NCI-H146 treated with DMSO at 0.1 percent for 48 hours (cell line): ENCODE measurements around the gene TRIM25.
A peak's percentile ranks its signal among the peaks of the same experiment; 100 is the strongest.

ENCODE experiments used
- DNase-seq: peaks from one replicate; lab custom pipeline; 2025; ENCODE audit not compliant: unreplicated experiment; lab: John Stamatoyannopoulos, UW

The TRIM25 gene

DNA sequence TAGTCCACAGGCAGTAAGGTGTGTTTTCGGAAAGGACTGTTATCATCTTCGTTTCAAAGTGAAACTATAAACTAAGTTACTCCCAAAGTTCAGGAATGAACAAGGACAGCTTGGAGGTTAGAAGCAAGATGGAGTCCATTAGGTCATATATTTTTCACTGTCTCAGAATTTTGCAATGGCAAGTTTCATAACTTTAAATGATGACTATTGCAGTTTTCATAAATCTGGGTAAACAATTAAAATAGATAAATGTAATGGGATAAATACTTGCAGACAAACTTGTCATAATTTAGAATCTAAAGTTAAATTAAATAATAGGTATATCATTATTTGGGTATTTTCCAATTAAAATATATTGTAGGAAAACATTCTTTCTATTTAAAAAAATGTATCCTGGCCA is 14.7 kb upstream of the TRIM25 start:
- no peak for DNase-seq

DNA sequence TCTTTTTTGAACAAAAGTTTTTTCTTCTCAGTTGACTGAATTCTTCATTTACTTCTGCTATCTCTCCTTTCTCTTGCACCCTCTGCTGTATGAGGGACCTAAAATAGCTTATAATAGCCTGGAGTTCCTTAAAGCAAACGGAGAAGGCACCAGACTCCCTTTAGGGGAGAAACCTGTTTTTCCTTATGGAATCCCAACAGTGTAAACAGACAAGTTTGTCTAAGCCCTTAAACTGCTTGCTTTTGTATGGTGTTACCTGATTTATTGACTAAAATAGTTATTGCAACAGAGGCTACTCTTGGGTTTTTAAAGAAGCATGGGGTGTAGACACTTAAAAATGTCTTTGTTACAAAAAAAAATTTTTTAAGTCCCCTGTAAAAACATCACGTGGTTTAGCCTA is 12.9 kb upstream of the TRIM25 start:
- no peak for DNase-seq

DNA sequence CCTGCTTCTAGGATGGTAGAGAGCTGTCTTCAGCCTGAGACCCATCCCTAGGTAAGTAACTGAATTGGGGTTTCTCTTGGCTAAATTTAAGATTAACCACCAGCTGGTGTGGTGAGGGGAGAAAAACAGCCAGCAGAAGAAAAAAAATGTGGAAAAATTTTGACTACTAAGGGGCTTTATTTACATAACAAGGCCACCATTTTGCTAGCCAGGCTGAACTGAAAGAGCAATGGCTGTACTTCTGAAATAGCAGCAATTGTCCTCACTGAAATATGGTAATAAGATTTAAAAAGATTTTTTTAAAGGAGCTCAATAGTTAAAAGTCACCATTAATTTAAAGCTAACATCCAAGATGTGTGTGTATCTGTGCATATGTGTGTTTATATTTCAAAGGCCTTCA is 12.4 kb upstream of the TRIM25 start:
- no peak for DNase-seq

DNA sequence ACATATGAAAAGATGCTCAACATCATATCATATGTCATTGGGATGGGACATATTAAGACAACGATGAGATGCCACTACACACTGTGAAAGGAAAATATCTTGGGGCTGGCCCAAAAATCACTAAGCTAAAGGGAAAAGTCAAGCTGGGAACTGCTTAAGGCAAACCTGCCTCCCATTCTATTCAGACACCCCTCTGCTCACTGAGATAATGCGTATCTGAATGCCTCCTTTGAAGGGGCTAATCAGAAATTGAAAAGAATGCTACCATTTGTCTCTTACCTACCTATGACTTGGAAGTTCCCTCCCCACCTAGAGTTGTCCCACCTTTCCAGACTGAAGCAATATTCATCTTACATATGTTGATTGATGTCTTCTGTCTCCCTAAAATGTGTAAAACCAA is 11.2 kb upstream of the TRIM25 start:
- no peak for DNase-seq

DNA sequence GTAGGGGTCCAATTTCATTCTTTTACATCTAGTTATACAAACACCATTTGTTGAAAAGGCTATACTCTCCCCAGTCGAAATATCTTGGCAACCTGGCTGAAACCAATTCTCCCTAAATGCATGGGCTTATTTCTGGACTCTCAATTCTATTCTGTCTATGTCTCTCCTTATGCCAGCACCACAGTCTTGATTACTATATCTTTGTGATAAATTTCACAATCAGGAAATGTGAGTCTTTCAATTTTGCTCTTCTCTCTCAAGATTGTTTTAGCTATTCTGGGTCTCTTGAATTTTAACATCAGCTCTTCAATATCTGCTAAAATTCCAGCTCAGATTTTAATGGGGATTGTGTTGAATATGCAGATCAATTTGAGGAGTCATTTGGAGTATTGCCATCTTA is 5.9 kb upstream of the TRIM25 start:
- no peak for DNase-seq

DNA sequence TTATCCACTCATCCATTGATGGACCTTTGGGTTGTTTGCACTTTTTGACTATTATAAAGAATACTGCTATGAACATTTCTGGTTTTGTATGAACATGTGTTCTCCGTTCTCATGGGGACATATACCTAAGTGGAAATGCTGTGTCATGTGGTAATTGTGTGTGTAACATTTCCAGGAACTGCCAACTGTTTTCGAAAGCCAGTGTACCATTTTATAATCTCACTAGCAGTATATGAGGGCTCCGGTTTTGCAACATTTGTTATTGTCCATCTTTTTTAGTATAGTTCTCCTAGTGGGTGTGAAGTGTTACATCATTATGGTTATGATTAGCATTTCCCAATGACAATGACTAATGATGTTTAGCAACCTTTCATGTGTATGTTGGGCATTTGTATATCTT is 5.1 kb upstream of the TRIM25 start:
- DNase-seq = no peak

DNA sequence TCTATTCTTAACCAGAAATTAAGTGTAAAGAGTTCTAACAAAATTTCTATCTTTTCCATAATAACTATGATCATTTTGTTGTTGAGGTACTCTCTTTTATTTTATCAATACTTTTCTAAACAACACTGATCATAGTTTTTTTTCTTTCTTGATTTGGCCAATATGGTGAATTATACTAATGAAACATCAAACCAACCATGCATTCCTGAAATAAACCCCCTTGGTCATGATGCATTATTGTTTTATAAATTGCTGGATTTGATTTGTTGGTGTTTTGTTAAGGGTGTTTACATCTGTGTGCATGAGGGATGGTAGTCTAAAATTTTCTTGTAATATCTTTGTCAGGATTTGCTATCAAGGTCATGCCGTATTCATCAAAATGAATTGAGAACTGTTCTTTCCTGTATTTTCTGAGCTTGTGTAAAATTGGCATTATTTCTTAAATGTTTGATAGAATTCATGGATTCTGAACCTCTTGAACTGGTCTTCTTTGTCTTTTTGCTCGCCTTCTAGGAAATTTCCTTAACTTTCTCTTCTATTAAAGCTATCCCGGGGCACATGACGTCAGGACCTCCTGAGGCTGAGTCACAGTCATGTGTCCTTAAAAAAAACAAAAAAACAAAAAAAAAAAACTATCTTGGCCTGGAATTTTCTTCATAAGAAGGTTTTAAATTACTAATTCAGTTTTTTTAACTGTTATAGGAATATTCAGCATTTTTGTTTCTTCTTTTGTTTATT is 3.9 kb upstream of the TRIM25 start:
- no peak for DNase-seq

DNA sequence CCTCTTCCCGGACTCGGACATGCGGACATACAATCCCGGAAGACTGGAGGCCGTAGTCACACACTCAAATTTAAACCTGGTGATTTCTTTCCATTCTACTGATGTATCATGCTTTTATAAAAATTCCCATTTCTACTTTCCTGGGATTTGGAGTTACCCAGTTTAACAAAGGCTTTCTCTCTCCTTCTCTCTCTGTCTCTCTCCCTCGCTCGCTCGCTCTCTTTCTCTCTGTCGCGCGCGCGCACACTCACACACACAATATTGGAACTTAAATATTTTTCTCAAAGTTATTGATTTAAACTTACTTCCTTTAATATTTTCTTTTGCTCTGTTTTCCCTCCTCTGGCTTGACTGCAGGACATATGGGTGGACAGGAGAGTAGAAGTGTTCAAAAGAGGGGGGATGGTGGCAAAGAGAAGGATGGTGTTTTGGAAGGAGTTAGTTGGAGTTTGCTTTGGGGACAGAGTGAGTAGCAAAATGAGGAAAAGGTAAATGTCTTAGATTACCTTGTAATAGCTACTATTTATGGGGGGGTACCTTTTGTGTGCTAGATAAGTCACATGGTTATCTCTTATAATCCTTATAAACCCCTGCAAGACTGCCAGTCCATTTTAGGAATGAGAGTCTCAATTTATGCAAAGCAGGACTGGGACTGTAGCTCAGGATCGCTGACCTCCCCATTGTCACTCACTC is 878 bp upstream of the TRIM25 start:
- DNase-seq = peak; percentile 35

DNA sequence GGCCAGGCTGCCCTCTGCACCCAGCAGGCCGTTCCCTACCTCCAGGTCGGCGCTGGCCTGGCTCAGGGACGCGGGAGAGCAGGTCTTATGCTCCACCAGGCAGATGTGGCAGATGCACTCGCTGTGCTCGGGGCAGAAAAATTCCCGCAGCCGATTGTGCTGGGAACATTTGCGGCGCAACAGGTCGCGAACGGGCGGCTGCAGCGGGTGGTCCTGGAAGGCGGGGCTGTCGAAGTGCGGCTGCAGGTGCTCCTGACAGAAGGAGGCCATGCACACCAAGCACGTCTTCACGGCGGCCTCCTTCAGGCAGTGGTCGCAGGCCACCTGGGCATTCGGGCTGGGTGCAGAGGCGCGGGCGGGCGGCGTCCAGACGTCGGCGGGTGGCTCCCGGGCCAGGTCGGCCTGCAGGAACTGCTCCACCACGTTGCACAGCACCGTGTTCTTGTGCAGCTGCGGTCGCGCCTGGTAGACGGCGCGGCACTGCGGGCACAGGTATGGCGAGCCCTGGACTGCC is 439 bp downstream of the TRIM25 start:
- DNase-seq = peak; percentile 30

DNA sequence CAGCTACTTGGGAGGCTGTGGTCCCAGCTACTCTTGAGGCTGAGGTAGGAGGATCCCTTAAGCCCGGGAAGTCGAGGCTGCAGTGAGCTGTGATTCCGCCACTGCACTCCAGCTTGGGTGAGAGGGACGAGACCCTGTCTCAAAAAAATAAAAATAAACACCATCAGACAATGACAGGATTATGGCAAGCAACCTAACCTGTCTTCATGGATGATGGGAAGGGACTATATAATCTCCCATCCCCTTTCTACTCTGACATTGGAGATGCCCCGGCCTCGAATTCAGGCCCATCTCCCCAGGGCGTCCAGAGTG is 893 bp downstream of the TRIM25 start:
- no peak for DNase-seq

DNA sequence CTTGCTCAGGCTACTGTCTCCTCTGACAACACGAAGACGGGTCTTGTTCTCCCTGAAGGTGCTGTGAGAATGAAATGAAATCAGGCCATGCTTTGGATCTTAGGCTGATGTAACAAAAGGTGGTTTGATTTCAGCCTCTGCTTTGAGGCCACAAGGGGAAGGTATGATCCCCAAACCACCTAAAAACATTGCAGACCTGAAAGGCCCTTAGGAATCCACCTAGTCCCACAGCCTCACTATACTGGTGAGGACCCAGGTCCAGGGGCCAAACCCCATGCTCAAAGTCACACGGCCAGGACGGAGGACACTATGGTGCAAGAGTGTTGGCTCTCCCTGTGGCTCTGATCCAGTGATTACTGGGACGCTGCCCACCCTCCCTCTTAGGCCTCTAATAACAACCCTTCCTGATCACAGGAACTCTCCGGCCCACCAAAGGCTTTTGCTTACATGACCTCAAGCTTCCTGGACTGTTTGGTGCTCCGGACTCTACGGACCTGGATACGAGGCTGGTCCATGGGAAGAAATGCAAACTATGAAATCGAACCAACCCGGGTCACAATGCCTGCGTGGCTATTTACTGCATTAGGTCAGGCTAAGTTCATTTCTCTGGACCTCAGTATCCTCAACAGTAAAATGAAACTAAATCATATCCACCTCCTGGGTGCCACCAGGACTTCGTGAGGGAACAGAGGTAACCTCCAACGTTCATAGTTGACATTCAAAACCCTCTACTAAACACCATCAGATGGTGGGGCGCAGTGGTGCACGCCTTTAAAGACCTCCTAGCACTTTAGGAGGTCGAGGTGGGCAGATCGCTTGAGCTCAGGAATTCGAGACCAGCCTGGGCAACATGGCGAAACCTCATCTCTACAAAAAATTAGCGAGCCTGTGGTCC is 1.5 kb downstream of the TRIM25 start:
- DNase-seq = no peak

DNA sequence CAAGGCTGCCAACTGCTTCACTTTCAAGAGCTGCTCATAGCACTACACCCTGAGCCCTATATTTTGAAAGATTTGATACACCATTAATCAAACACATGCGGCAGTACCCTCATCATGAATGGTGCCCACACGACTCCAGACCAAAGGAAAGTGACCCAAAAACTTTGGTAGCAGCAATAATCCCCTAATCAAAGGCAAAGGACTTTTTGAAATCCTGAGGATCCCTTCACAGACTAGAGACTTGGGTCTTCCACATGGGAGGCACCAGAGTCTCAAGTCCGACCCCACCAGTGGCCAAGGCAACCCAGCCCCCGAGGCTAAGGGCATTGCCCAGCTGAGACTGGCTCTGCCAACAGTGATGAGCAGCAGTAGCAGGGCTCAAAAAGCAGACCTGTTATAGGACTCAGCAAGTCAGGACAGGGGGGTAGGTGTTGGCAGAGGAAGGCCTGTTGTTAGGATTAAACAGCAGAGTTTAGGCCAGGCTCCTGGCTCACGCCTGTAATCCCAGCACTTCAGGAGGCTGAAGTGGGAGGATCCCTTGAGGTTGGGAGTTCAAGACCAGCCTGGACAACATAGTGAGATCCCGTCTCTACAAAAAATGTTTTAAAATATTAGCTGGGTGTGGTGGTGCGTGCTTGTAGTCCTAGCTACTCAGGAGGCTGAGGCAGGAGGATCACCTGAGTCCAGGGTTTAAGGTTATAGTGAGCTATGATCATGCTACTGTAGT is 3.2 kb downstream of the TRIM25 start:
- no peak for DNase-seq

DNA sequence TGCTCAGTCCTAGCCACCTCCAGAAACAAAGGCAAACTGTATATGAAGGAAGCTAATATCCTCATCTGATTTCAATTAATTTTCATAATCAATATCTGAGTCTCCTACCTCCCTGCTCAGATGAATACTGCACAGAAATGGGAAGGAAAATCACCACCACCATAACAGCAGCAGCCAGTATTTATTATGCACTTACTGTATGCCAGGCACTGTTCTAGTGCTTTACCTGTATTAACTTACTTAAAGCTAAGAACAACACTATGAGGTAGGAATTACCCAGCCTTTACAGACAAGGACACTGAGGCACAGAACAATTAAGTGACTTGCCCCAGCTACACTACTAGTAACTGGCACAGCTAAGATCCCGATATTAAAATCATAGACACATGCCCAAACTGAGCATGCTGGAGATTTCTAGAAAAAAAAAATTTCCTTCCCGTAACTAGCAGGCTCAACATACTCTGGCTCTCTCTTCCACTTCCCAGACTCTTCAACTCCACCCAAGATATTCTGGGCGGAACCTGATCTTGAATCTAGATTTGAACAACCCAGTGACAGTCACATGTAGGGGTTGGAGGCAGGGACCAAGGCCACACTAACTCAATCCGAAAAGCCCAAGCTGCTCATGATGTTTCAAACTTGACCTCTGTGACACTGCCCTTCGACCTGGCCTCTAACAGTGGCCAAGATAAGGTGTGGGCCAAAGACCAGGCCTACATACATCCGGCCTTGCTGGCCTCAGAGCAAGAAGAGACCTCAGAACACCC is 3.9 kb downstream of the TRIM25 start:
- DNase-seq = no peak

DNA sequence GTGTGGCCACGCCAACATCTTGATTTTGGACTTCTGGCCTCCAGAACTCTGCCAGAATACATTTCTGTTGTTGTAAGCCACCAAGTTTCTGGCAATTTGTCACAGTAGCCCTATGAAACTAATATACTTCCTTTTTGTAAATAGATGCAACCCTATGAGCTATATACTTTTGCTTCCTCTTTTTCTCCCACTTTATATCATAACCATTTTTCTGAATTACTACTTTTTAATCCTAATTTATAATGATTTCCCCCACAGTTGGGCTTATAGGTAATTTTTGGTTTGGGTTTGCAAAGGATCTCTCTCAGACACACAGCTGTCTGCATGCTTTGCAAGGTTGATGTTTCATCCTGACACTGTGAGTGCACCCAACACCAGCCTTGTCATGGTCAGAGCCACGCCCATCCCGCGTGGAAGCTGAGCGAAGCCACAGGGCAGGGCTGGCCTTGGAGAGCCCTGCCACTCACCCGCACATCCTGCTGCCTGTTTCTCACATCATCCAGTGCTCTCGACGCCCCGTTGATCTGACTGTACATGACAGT is 5.8 kb downstream of the TRIM25 start:
- DNase-seq = no peak

DNA sequence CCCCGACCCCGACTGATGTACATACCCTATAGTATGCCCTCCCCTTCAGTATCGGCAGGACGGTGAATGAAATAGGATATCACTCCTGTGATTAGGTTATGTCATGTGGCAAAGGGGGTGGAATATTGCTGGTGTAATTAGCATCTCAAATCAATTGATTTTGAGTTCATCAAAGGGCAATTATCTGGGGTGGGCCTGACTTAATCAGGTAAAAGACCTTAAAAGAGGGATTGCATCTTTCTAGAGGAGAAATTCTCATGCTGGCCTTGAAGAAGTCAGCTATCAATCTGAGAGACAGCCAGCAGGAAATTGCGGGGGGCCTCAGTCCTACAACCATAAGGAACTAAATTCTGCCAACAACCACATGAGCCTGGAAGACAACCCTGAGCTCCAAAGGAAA is 10.3 kb downstream of the TRIM25 start:
- no peak for DNase-seq

DNA sequence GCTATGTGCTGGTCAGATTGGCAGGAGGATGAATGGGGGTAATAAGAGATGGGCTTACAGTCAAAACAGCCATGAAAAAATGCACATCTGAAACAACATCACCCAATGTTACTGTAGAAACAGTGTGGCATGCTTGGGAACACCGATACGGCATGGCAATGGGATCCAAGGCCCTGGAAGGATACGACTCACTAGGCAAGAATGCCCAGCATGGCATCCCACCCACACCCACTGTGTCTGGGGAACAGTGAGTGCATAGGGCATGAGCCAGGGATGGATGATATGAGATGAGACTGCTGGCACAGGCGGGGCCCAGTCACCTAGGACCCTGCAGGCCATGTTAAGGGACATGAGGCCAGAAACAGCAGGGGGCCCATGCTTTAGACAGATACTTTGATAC is 11.5 kb downstream of the TRIM25 start:
- DNase-seq = no peak

DNA sequence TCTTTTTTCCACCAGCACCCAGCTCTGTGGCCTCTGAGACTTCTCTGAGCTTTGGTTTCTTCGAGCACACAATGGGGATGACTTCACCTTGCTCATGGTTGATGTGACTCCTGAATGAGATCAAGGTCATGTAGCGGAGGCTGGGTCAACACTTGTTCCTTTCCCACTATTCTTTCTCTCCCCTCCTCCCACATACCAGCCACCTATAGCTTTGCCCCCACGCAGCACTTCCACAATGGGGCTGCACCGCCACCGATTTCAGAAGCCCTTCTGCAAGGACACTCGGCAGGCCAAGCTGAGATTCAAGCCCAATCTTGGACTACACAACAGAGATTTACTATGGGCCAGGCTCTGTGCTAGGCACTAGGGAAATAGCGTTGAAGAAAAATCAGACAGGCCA is 14.4 kb downstream of the TRIM25 start:
- no peak for DNase-seq

DNA sequence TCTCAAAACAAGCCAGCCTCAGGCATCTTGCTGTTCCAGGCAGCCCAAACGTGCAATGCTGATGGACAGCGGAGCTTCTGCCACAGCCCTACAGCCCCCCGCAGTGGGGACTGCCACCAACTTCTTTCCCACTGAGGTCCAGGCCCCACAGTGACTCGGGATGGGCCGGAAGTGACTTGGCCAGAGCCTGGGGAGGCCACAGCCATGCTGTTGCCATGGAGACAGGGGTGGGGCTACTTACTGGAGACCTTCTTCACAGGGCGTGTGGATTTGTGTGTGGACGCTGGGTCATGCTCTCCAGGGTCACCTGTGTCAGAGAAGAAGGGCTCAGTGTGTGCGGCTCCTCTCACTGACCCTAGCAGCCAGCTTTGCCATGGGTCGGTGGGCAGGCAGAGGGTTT is 15.0 kb downstream of the TRIM25 start:
- DNase-seq = no peak

DNA sequence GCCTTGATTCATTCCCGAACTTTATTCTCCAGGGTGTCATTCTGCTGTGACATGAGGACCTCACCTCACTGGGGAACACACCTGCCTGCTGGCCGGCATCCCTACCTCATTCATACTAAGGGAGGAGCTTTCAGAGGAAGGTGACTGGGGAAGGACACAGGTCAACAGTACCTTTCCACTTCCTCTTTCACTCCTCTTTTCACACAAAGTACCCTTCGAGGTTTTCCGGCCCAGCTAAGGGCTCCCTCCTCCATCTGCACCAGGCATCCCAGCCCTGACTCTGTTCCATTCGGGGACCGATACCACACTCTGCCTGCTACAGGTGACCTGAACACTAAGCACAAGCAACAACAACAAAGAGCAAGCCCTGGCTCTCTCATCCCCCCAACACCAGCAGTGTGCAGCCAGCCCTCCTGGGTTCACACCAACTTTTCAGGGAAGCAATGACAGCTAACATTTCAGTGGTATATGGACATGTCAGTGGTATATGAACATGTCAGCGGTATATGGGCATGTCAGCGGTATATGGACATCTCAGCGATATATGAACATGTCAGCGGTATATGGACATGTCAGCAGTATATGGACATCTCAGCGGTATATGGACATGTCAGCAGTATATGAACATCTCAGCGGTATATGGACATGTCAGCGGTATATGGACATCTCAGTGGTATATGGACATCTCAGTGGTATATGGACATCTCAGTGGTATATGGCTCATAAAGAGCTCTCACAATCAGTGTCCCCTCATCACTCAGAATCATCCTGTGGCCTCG is 16.0 kb downstream of the TRIM25 start:
- DNase-seq = no peak
